HCT116 (cell line): ENCODE measurements around the gene BBIP1.

Experiments used
- EGR1 ChIP-seq: IDR thresholded peaks from 2 replicates; pipeline ENCODE4 v1.6.1; 2012; ENCODE audit warnings: low read depth
- JUND ChIP-seq: IDR thresholded peaks from 2 replicates; pipeline ENCODE4 v1.6.1; 2012
- YY1 ChIP-seq: IDR thresholded peaks from 2 replicates; pipeline ENCODE4 v1.6.1; 2011; ENCODE audit warnings: low read length, low read depth, moderate library complexity, mild to moderate bottlenecking; ENCODE audit not compliant: insufficient replicate concordance; ENCODE audit errors: extremely low read depth
- ZNF274 ChIP-seq: fragments of 200-500 bp; sonication (Bioruptor generic); IDR thresholded peaks from 2 replicates; pipeline ENCODE4 v1.6.1; 2014; ENCODE audit warnings: mild to moderate bottlenecking, low read depth, low read length, inconsistent platforms
- TF ChIP-seq, protein P1 (sequence below), 3 experiments: fragments of 200-600 bp in 1 of 3; sonication (generic) in 1 of 3; IDR thresholded peaks in 2 of 3; conservative IDR thresholded peaks in 1 of 3; 2 replicates each; pipeline ENCODE4 v1.5.1; 2012 to 2017; ENCODE audit warnings: low read depth in 2 of 3, low read length in 2 of 3, antibody characterized with exemption in 1 of 3, borderline replicate concordance in 1 of 3, control low read depth in 1 of 3, mild to moderate bottlenecking in 1 of 3, mixed read lengths in 1 of 3, mixed run types in 1 of 3, moderate library complexity in 1 of 3; ENCODE audit not compliant: insufficient read depth in 1 of 3

DNA sequence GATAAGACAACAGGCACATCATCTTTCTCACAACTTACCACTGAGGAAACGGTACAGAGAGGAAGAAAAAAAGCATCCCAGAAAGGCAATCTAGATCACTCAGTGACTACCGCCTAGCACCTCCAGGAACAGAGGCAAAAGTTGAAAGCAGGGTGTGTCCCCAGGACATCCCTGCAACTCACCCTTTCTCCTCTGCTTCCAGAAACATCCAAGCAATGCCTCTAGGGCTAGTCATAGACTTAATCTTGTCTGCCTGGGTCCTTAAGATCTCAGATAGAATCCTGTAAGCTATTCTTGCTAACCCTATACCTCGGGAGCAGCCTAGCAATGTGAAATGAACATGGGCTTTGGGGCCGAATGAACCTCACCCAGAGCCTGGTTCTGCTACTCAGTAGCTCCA lies 66.0 kb downstream of the BBIP1 start:
- TF ChIP-seq, protein P1, sequence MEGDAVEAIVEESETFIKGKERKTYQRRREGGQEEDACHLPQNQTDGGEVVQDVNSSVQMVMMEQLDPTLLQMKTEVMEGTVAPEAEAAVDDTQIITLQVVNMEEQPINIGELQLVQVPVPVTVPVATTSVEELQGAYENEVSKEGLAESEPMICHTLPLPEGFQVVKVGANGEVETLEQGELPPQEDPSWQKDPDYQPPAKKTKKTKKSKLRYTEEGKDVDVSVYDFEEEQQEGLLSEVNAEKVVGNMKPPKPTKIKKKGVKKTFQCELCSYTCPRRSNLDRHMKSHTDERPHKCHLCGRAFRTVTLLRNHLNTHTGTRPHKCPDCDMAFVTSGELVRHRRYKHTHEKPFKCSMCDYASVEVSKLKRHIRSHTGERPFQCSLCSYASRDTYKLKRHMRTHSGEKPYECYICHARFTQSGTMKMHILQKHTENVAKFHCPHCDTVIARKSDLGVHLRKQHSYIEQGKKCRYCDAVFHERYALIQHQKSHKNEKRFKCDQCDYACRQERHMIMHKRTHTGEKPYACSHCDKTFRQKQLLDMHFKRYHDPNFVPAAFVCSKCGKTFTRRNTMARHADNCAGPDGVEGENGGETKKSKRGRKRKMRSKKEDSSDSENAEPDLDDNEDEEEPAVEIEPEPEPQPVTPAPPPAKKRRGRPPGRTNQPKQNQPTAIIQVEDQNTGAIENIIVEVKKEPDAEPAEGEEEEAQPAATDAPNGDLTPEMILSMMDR (IDR thresholded peaks at IDR 0.05 in 2 of 3, conservative IDR thresholded peaks at IDR 0.05 in 1 of 3; ENCODE audit: borderline replicate concordance in 1 of 3, insufficient read depth in 1 of 3, low read depth in 2 of 3, low read length in 2 of 3), result no peak
- TF ChIP-seq JUND (no peak), YY1 (no peak), ZNF274 (no peak), EGR1 (no peak)
